ENCODE results near the gene SYNRG. TPM values are rescaled to one million over a fixed set of nuclear protein-coding genes. Genes with fewer than 3 reads are reported as not detected.
"Not testable (repeated sequence)": the region's sequence is repeated elsewhere in the genome, so short reads cannot be mapped to it uniquely, and the experiment has no call there.

The SYNRG gene
- total and polyA plus RNA-seq, 2 donors (not counting 3 experiments of a cell fraction or from before 2014, with no cell fraction given), result 15.3 to 42.2 TPM

DNA sequence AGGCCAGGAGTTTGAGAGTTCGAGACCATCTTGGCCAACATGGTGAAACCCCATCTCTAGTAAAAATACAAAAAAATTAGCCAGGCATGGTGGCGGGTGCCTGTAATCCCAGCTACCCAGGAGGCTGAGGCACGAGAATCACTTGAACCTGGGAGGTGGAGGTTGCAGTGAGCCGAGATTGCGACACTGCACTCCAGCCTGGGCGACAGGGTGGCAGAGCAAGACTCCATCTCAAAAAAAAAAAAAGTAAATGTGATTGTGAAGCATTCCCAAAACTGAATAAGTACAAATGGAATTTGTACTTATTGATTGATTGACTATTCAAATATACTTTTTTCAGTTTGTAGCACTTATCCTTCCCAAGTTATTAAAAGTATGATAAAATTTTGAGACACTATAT, 7.2 kb upstream of the SYNRG start:
- H3K36me3 ChIP-seq (ENCODE audit: control insufficient read depth in 2 of 2, extremely low read depth in 1 of 2, insufficient read depth in 2 of 2, low read length in 2 of 2), result peaks cover 18 to 25% of the 10 kb centered on the region in 2 experiments
- H2AFZ ChIP-seq (ENCODE audit: low read depth, low read length); H3K4me3 ChIP-seq (replicated peaks in 1 of 3; ENCODE audit: insufficient read depth in 1 of 3, low read depth in 1 of 3, low read length in 3 of 3); H3K79me2 ChIP-seq (ENCODE audit: control insufficient read depth, insufficient read depth, low read length); H3K27me3 ChIP-seq (ENCODE audit: control insufficient read depth in 2 of 2, insufficient read depth in 2 of 2, low read length in 2 of 2); H3K9ac ChIP-seq (replicated peaks; ENCODE audit: extremely low read depth, insufficient read depth, low read length); H4K20me1 ChIP-seq (replicated peaks; ENCODE audit: control insufficient read depth, extremely low read depth, insufficient read depth, low read length); H3K9me3 ChIP-seq (replicated peaks; ENCODE audit: control insufficient read depth, insufficient read depth, low read length); H3K9me1 ChIP-seq (replicated peaks; ENCODE audit: control insufficient read depth, extremely low read depth, insufficient read depth, low read length); intact Hi-C loops (cut with micrococcal nuclease); H3K4me1 ChIP-seq (ENCODE audit: control insufficient read depth, extremely low read depth, insufficient read depth, low read length); POLR2A ChIA-PET; CTCF ChIA-PET; dilution Hi-C loops (cut with MboI; ENCODE audit: extremely low pct_ligation_motif_present, low sequenced_read_pairs); DNase-seq (ENCODE audit: low read depth, low spot score); FAIRE-seq; BruUV-seq (replicated peaks); H3K4me2 ChIP-seq (ENCODE audit: insufficient read depth, low read length); H3K27ac ChIP-seq (ENCODE audit: insufficient read depth, low read depth, low read length): not testable (repeated sequence)

DNA sequence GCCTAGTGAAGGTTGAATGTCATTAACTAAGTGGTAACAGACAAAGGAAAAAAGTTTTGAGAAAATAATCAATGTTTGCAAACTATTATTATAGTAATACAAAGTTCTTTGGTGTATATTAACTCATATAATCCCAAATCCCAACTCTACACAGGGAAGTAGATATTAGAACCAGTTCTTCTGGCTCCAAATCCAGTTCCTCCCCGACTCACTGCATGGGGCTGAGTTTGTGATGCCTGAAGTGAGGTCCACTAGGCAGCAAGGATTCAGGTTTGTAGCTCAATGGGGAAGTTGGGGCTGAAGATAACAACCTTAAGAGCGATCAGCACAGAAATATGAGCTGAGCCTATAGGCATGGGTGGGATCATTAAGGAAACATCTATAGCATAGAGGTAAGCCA, 5.6 kb upstream of the SYNRG start:
- no peak overlapping the region for H3K9ac ChIP-seq (replicated peaks; ENCODE audit: extremely low read depth, insufficient read depth, low read length)
- no peak overlapping the region for H3K27ac ChIP-seq (ENCODE audit: insufficient read depth, low read depth, low read length)
- H3K4me3 ChIP-seq (replicated peaks in 1 of 3; ENCODE audit: insufficient read depth in 1 of 3, low read depth in 1 of 3, low read length in 3 of 3), result no peak overlapping the region
- ChIA-PET POLR2A (no interaction called here), CTCF (no interaction called here)
- dilution Hi-C loops (cut with MboI; ENCODE audit: extremely low pct_ligation_motif_present, low sequenced_read_pairs) (no loop called here), intact Hi-C loops (cut with micrococcal nuclease) (no loop called here)
- H3K4me1 ChIP-seq (ENCODE audit: control insufficient read depth, extremely low read depth, insufficient read depth, low read length), result peaks cover under 1% of the 10 kb centered on the region
- peaks cover 11 to 19% of the 10 kb centered on the region in 2 experiments for H3K36me3 ChIP-seq (ENCODE audit: control insufficient read depth in 2 of 2, extremely low read depth in 1 of 2, insufficient read depth in 2 of 2, low read length in 2 of 2)
- DNase-seq (ENCODE audit: low read depth, low spot score) (no peak), FAIRE-seq (no peak)
- H2AFZ ChIP-seq (ENCODE audit: low read depth, low read length), result no peak overlapping the region
- H3K9me1 ChIP-seq (replicated peaks; ENCODE audit: control insufficient read depth, extremely low read depth, insufficient read depth, low read length), result no peaks in the 10 kb centered on the region
- H3K79me2 ChIP-seq (ENCODE audit: control insufficient read depth, insufficient read depth, low read length), result no peaks in the 10 kb centered on the region
- BruUV-seq (replicated peaks), result no TSS peak
- H4K20me1 ChIP-seq (replicated peaks; ENCODE audit: control insufficient read depth, extremely low read depth, insufficient read depth, low read length), result no peaks in the 10 kb centered on the region
- H3K4me2 ChIP-seq (ENCODE audit: insufficient read depth, low read length), result no peak overlapping the region
- H3K9me3 ChIP-seq (replicated peaks; ENCODE audit: control insufficient read depth, insufficient read depth, low read length), result no peaks in the 10 kb centered on the region
- no peaks in the 10 kb centered on the region for H3K27me3 ChIP-seq (ENCODE audit: control insufficient read depth in 2 of 2, insufficient read depth in 2 of 2, low read length in 2 of 2)
- no peak for TF ChIP-seq POLR2A (IDR thresholded peaks at IDR 0.05; ENCODE audit: low read depth, low read length)
- TF ChIP-seq, protein P1, sequence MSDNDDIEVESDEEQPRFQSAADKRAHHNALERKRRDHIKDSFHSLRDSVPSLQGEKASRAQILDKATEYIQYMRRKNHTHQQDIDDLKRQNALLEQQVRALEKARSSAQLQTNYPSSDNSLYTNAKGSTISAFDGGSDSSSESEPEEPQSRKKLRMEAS (IDR thresholded peaks at IDR 0.05; ENCODE audit: insufficient read depth, insufficient read length), result no peak
- no peak for TF ChIP-seq EZH2 (IDR thresholded peaks at IDR 0.05; ENCODE audit: borderline replicate concordance, low read depth, low read length, severe bottlenecking)
- TF ChIP-seq MYC (IDR thresholded peaks at IDR 0.05; ENCODE audit: low read depth, low read length), result no peak
- TF ChIP-seq FOS (IDR thresholded peaks at IDR 0.05; ENCODE audit: borderline replicate concordance, insufficient read depth, low read length), result no peak
- TF ChIP-seq GATA2 (IDR thresholded peaks at IDR 0.05; ENCODE audit: insufficient read depth, insufficient read length, low read depth, low read length), result no peak
- TF ChIP-seq JUN (IDR thresholded peaks at IDR 0.05; ENCODE audit: borderline replicate concordance, insufficient read depth, insufficient read length, low read depth), result no peak
- TF ChIP-seq POLR2AphosphoS5 (IDR thresholded peaks at IDR 0.05; ENCODE audit: insufficient read depth, low read depth, low read length), result no peak
- TF ChIP-seq, protein P2, sequence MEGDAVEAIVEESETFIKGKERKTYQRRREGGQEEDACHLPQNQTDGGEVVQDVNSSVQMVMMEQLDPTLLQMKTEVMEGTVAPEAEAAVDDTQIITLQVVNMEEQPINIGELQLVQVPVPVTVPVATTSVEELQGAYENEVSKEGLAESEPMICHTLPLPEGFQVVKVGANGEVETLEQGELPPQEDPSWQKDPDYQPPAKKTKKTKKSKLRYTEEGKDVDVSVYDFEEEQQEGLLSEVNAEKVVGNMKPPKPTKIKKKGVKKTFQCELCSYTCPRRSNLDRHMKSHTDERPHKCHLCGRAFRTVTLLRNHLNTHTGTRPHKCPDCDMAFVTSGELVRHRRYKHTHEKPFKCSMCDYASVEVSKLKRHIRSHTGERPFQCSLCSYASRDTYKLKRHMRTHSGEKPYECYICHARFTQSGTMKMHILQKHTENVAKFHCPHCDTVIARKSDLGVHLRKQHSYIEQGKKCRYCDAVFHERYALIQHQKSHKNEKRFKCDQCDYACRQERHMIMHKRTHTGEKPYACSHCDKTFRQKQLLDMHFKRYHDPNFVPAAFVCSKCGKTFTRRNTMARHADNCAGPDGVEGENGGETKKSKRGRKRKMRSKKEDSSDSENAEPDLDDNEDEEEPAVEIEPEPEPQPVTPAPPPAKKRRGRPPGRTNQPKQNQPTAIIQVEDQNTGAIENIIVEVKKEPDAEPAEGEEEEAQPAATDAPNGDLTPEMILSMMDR (IDR thresholded peaks at IDR 0.05; ENCODE audit: extremely low read depth in 1 of 2, insufficient read depth in 1 of 2, low read depth in 1 of 2, low read length in 2 of 2), result no peak

Measured in endothelial cell of umbilical vein (primary cell).